Stimulated activated CD4-positive, alpha-beta T cell treated with anti-CD3 and anti-CD28 coated beads, Interleukin-1b, Interleukin-23, amount 100 ng/mL, for 4 hours (primary cell): ENCODE results near the gene C11orf65.
A peak's percentile ranks its signal among the peaks of the same experiment; 100 is the strongest.

Experiments used
- DNase-seq, 2 donors: peaks; one replicate each; pipeline ENCODE4 v3.0.0-alpha.2; 2020; ENCODE audit warnings: low read depth in 2 of 2

The C11orf65 gene, protein sequence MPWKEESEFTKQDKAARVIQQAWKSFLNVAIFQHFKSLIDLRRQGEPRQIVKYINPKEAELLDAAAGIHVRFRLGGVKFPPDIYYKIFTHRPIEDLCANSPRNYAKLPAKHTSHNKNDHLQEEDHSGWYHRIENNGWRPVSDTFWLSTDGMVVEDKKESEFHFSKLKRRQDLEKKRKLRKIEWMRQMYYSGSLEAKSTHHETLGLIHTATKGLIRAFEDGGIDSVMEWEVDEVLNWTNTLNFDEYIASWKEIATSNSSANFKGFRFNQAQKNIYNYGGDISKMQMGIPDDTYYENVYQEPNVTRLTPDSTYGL

DNA sequence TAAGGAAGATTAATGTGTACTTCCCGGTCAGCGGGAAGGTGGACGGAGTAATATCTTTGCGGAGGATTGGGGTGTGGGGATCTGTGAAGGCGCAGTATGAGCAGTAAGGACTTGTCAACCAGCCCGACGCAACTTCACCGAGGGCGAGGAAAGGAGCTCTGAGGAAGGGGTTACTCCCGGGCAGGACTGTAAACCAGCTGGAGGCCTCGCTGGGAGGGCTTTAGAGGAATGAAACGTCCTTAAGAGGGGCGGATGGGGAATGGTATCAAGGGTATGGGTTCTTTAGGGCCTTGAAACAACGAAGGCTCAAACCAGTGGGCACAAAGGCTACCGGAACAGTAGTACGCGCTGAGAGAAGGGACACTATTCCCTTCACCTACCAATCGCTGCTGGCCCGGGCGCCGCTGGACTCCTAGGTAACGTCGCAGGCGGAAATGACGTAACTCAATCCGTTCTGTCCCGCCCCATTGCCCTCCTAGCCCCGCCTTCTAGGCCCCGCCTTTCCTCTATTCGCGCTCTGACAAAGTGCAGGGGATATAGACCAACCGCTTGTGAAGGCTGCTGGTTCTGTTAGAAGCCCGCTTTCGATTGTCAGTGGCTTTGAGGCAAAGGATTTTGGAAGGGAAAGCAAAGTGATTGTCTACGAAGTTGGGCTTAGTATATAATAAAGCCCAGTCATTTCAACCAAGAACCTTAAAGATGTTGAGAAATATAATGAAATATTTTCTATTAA lies at the start of gene C11orf65:
TSS of gene C11orf65 (minus strand) at position 439 of the 733 bp plus-strand sequence. CDS start 5,970 bp downstream, outside the sequence.
- DNase-seq, result peak; percentile 86 to 93

DNA sequence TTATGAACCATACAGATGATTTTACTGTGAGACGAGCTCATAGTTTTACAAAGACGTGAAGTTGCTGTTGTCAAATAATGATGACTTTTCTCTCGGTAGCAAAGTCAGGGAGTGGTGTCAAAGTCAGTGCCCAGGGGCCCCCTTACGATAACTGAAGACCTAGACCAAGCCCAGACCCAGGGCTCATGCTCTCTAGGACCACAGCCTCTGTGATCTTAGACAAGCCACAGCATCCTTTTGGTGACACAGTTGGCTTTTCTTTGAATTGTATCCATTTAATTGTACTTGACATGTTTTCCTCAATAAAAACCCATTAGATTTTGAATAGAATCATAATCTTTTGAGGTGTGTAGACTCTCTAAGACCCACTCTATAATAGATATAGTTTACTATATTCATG lies 48.8 kb upstream of the C11orf65 start:
- DNase-seq, result no peak

DNA sequence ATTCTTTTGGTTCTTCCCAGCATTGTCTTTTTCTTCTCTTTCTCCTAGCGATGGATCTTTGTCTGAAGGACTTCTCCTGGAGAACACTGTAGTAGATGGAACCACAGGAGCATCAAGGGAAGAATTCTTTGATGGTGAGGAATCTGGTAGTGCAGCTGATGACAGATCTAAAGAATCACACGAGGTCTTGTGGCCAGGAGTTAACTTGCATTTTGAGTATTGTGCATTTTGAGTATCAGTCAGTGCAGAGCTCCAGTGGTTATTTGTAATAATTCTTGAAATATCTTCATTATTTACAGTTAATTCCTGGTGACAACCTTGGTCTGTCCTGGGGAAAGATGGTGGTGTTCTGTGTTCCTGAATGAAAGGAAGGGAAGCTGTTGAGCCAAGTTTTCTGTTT lies 45.4 kb upstream of the C11orf65 start:
- DNase-seq, result no peak

DNA sequence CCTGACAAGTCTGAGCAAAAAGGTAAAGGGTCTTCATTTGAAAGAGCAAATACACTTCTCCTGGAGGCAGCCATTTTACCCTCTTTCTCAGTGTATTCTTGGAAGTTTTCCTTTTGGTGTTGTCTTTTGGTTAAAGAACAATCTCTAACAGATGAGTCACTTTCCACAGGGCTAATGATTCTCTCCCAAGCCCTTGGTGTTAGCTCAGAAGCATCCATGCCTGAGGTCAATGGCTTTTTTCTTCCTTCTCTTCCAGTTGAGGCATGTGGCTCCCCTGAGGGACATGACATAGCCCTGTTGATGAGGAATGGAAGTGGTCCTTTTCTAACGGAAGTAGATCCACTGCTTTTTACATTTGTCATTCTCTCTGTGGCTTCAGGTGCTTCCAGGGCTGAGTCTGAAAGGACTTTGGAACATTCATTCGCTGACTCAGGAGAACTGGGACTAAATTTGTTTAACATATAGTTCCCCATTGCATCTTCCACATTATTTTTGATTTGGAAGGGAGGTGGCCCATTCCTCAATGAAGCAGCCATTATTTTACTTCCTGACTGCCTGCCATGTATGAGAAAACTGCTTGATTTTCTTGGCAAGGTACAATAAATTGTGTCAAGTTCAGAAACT lies 44.6 kb upstream of the C11orf65 start:
- no peak for DNase-seq

DNA sequence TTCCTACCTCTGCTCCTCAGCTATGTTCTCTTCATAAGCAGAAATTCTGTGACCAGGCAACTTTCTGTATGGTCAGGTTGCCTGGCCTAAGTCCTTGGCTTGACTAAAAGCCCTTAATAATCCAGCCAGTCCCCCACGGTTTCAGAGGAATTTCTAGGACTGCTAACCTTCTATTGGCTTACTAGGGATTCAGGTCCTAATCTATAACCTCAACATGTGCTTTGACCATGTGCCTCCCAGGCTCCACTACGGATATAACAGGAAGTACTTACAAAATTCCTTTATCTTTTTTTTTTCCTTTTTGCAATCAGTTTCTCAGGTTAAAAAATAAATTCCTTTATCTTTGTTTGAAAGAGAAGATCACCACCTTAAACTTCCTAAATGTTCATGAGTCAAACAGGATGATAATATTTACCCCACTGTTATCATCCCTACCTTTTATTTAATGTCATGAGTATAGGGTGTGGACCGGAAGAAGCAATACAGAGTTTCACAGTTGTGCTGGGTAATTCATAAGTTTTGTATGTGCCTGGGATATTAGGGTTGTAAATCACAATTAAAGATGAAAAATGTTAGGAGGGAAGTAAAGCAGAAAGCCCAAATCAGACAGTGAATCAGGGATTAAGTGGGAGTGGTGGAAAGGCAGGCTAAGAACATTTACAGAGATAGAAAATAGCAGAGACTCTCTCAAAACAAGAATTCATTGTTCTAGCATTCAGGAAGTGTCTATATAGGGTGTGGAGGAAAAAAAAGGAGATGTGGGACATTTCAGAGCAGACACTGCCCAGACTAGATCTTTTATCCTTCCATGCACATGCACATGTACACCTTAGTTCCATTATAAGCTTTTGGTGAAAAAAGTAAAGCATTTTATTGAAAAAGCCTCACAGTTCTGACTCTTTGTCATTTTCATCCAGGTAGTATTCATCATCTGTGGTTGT lies 41.6 kb upstream of the C11orf65 start:
- no peak for DNase-seq

DNA sequence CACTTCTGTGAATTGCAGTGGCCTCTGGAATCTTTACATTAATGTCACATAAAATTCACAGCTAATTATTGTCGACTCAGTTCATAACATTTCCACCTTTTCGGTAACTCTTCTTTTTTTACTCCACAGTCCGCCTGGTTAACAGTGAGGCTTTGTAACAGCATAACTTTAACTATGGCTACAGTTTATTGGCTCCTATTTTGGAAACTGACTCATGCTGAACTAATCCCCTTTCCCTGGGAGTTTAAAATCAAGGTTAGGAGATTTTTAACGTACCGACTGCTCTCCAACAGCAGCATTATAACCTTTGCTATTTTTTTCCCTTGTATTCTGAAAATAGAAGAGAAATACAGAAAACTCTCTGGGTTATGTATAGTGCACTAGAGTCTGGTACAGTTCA lies 34.1 kb upstream of the C11orf65 start:
- DNase-seq, result no peak

DNA sequence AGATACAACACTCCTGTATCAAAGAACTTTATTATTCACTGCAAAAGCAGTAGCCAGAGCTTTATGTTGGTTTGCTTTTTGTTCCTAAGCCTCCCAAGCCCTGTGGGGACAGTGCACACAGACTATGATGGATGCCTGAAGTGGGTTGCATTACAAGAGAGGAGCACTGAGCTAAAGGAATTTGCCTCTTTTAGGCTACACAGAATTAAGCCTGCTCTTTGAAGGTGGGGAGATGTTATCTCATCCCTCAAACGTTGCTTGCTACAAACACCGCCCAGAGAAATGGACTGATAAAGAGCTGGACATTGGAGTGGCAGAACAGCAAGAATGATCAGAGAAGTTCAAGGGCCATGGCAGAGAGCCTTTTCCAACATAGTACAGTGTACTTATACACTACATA lies 33.4 kb upstream of the C11orf65 start:
- DNase-seq, result no peak

DNA sequence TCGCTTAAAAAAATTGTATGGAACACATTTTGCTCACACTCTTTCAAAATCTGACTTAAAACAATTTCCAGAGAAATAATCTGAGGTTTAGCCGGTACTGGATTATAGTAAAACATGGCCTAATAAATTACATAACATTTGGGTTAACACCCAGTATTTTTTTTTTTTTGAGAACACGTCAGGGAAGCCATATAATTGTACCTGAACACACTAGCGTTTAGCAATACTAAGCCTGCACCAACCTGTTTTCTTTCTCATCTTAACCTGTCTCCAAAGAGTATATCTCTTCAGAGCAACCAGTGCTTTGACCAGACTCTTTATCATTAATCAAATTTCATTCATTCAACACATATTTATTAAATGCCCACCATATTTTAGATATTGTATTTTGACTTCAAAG lies 32.8 kb upstream of the C11orf65 start:
- no peak for DNase-seq

DNA sequence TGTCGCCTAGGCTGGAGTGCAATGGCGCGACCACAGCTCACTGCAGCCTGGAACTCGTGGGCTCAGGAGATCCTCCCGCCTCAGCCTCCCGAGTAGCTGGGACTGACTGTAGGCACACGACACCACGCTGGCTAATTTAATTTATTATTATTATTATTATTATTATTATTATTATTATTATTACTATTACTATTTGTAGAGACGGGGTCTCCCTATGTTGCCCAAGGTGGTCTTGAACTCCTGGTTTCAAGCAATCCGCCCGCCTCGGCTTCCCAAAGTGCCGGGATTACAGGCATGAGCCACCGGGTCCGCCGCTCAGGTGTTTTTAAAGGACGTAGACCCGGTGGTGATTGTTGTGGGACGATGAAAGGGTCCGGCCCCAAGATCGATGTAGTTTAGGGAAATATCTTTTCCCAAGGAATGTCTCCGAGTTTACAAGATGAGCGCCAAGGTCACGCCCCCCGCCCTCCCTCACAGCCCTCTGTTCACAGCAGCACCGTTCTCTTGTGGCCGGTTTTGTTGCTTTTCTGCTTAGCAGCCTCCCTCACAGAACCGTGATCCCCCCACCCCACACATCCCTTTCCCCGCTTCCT lies 31.6 kb upstream of the C11orf65 start:
- DNase-seq, result no peak

DNA sequence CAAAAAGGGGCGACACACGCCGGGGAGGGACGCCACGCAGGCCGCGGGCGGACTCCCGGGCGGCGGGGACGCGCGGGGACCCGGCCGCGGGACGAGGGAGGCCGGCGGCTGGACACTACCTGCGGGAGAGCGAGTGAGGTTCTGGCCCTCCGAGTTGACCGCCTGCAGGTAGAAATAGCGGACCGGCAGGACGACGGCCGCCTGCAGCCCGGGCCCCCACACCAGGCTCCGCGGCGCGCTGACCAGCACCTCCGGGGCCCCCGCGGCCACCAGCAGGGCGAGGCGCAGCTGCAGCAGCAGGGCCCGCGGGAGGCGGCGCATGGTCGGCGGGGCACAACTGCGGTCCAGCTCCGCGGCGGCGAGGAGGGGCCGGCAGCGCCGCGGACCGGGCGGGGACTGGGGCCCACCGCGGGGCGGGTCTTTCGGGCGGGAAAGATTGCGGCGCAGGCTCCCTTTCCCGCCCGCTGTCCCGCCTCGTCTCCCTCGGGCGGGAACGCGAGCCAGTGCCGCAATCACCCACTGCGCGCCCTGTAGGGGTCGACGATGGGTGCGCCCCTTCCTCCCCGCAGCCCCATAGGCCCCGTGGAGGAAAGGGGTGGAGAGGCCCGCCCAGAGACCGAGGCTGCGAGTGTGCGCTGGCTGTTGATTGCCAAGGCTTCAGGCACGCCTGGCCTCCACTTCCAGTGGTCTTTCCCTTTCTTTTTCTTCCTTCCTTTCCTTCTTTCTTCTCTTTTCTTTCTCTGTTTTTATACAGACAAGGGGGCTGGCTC lies 30.9 kb upstream of the C11orf65 start, which contains the start of gene POGLUT3:
TSS of gene POGLUT3 (minus strand) at position 339 of the 770 bp plus-strand sequence. CDS start at position 321, 18 bp downstream.
- DNase-seq, result peak; percentile 15 to 28

DNA sequence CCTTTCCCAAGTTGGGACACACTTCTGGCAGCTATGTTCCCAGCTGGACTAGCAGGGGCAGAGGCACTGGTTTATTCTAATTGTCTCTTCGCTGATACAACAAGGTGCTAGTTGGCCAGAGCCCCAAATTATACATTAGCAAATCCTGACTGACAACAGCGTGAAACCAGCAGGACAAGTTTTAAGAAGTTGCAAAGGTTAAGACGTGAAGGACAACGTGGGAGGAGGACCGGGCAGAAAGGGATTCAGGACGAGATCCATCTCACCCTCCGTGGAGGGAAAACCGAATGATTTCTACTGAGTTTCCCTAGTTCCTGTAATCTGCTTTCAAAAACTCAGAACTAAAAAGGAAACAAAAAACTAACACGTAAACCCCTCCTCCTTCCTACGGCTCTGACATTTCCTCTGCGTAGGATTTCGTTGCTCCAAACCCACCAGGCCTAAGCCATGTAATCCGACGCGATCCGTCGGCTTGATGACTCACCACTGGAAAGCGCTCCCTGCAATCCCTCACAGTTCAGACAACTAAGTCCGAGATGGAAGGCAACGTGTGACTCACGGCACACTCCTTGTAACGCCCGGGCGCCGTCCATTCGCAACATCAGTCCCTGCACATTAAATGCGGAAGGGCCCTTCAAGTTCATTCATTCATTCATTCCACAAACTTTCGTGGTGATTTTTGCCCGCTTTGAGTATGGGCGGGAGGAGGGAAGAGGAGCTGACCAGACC lies 30.2 kb upstream of the C11orf65 start:
- peak; percentile 34 to 43 for DNase-seq

DNA sequence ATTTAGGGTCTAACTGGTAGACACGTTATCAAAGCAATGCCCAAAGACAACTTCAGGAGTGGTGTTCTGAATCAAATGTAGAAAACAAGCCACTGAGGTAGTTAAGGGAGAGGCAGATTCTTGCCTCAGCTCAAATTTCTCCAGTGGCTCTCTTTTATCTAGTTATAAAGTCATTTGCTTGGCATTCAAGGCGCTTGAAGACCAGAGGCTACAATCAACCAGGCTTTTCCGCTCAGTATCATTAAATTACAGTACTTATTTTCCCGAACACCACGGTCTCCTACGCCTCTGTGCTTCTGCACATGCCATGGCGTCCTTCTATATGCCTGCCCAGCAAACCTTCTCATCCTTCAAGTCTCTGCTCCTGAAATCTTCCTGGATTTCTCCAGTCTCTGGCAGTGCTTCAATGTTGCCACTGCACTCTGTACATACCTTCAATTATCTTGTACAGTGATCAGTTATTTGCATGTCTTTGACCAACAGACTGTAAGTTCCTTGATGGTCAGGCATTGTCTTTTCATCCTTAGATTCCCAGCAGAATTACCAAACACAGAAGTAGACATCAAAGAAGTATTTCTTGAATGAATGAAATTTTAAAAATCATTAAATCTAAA lies 29.4 kb upstream of the C11orf65 start:
- no peak for DNase-seq

DNA sequence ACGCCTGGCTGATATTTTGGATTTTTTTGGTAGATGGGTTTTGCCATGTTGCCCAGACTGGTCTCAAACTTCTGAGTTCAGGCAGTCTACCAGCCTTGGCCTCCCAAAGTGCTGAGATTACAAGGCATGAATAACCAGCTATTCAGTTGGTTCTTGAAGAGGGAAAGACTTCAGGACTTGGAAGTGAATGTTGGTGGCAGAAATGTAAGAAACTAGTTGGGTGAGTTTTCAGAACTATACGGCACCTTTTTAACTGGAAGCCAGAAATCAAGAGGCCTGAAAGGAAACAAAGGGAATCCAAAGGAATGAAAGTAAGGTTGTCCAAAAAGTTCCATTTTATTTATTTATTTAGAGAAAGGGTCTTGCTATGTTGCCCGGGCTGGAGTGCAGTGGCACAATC lies 28.0 kb upstream of the C11orf65 start:
- DNase-seq, result no peak

DNA sequence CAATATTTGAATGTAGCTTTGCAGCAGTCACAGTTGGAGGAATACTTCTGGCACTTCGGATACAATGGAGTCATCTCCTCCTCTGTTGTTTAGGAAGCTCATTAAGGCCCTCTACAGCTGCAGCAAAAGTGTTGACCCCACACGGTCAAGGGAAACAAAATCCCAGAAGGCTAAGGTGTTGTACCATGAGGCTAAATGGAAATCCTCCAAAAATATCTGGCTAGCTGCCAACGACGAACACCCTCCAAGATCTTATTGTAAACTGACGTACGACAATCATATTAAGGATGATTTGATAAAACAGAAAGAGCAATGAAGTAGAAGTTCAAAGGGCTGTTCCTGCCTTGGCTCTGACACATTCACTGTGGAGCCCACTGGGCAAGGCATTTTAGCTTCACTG lies 26.9 kb upstream of the C11orf65 start:
- no peak for DNase-seq

DNA sequence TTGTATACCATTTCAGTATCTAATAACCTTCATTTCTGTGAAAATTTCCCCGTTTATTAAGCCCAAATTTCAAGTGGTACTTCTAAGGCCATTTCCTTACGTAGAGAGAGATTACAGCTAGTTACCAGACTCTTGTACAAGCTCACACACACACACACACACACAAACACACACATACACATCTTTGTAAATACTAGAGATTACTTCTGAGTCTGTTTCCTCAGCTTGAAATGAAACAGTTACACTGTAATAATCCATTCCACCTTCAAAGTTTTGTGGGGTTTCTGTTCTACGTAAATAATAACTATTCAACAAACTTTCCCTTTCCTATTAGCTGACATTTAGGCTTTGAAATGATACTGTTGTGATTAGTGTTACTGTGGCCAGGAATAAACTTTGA lies 24.6 kb upstream of the C11orf65 start:
- DNase-seq, result no peak

DNA sequence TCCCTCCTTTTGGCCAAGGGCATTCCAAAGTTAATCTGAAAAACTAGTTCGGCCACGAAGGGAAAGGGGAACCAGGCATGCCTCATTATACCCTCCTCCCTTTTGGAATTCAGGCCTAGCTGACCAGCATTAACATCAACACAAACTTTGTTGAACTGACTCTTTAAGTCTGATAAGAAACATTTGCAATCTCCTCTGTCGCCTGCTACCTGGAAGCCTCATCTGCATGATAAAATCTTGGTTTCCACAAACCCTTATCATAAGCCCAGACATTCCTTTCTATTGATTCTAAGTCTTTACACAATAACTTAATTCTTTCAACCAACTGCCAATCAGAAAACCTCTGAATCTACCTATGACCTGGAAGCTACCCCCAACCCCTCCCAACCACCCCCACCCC lies 19.5 kb upstream of the C11orf65 start:
- no peak for DNase-seq

DNA sequence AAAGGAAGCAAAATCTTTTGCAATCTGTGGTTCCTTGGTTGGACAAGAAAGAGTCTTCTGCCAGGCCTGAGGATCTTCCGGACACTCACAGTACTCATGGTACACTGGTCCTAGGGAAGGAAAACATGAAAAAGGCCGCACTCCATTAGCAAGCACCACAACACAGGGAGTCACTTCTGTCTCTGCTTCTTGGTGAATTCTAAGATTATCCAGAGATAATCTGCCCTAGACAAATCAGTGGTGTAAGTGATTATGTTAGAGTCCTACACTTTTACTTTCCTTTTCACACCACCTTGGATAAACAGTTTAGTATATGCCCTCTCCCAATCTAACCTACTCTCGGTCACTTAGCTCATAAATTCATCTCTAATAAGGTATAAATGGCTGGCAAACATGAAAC lies 19.0 kb upstream of the C11orf65 start:
- no peak for DNase-seq

DNA sequence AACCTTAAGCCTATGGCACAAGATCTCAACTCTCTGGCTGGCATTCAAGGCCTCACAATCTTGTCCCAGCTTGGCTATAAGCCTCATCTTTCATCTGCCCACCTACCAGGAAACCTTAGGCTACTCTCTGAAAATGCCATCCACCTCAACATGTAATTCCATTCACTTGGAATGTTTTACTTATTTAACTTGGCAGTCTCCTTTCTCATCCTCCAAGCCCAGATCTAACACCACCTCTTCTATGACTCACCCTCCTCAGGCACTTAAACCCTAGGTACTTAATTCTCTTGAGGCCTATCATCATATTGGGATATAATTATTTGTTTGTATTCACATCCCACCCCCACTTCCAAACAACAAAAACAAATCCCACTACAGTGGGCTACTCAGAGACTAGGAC lies 15.8 kb upstream of the C11orf65 start:
- DNase-seq, result no peak
